IMR-90 (cell line): Measurements from ENCODE around the gene LHX5. TPM values are rescaled to one million over a fixed set of nuclear protein-coding genes. Genes with fewer than 3 reads are reported as not detected.
A peak's percentile ranks its signal among the peaks of the same experiment; 100 is the strongest.

Source experiments
- ATAC-seq: fragments of 200-7000 bp; cut with Tn5 transposase; 2 replicates; pipeline ENCODE4 v1.9.1; 2020; ENCODE audit warnings: low read depth, mild to moderate bottlenecking, moderate library complexity
- BruUV-seq: library from RNA; stranded (reverse); fragments of 400-500 nt; replicated peaks from 2 replicates; lab custom pipeline; 2021; lab: Mats Ljungman, UMichigan
- CTCF ChIA-PET: fragments of 300-600 bp; formaldehyde crosslinking; extraction: SDS; loops from one replicate; lab custom pipeline; 2021; ENCODE audit warnings: antibody characterized with exemption; lab: Yijun Ruan, JAX
- POLR2A ChIA-PET: fragments of 300-600 bp; sonication (Branson Sonifier 250); formaldehyde crosslinking; loops from one replicate; lab custom pipeline; 2022; ENCODE audit warnings: antibody characterized with exemption; ENCODE audit not compliant: unreplicated experiment; lab: Charles Lee
- DNase-seq: peaks from one replicate; pipeline ENCODE4 v3.0.0; 2013
- H2AFZ ChIP-seq: replicated peaks from 2 replicates; pipeline ENCODE3; 2013; ENCODE audit warnings: low read length, mild to moderate bottlenecking; ENCODE audit not compliant: poor library complexity
- H2AK5ac ChIP-seq: 2 replicates; pipeline ENCODE4 v1.6.1; 2013; ENCODE audit warnings: low read depth, low read length, inconsistent platforms
- H2AK9ac ChIP-seq: replicated peaks from 2 replicates; pipeline ENCODE3; 2013; ENCODE audit warnings: mild to moderate bottlenecking, low read depth, low read length, moderate library complexity; ENCODE audit not compliant: poor library complexity
- H2BK120ac ChIP-seq: 2 replicates; pipeline ENCODE4 v1.6.1; 2013; ENCODE audit warnings: low read depth, low read length, inconsistent platforms
- H2BK15ac ChIP-seq: 3 replicates; pipeline ENCODE4 v1.6.1; 2013; ENCODE audit warnings: low read depth, low read length, inconsistent platforms
- H2BK20ac ChIP-seq: 2 replicates; pipeline ENCODE4 v1.6.1; 2013; ENCODE audit warnings: low read depth, mild to moderate bottlenecking, inconsistent platforms, low read length, moderate library complexity
- H2BK5ac ChIP-seq: 2 replicates; pipeline ENCODE4 v1.6.1; 2013; ENCODE audit warnings: mild to moderate bottlenecking, low read depth, low read length, inconsistent platforms; ENCODE audit not compliant: poor library complexity, severe bottlenecking
- H3K14ac ChIP-seq: replicated peaks from 2 replicates; pipeline ENCODE4 v1.6.1; 2013; ENCODE audit warnings: low read depth, low read length, inconsistent platforms
- H3K18ac ChIP-seq: 2 replicates; pipeline ENCODE4 v1.6.1; 2013; ENCODE audit warnings: low read depth, low read length, control low read depth
- H3K23ac ChIP-seq: 2 replicates; pipeline ENCODE4 v1.6.1; 2013; ENCODE audit warnings: low read depth, low read length, inconsistent platforms
- H3K27ac ChIP-seq: 2 replicates; pipeline ENCODE4 v1.5.1; 2013; ENCODE audit warnings: mild to moderate bottlenecking, control low read depth, low read length; ENCODE audit not compliant: insufficient read depth
- H3K27me3 ChIP-seq: 2 replicates; pipeline ENCODE4 v1.6.1; 2013; ENCODE audit warnings: low read length; ENCODE audit not compliant: control insufficient read depth, insufficient read depth
- H3K36me3 ChIP-seq: 2 replicates; pipeline ENCODE4 v1.6.1; 2013; ENCODE audit warnings: low read length, mixed read lengths; ENCODE audit not compliant: control insufficient read depth, insufficient read depth
- H3K4ac ChIP-seq: 2 replicates; pipeline ENCODE4 v1.6.1; 2013; ENCODE audit warnings: low read depth, low read length, inconsistent platforms
- H3K4me1 ChIP-seq: 2 replicates; pipeline ENCODE4 v1.6.1; 2013; ENCODE audit warnings: low read length, mixed read lengths; ENCODE audit not compliant: control insufficient read depth, insufficient read depth
- H3K4me2 ChIP-seq: 2 replicates; pipeline ENCODE4 v1.6.1; 2013; ENCODE audit warnings: low read depth, mild to moderate bottlenecking, control low read depth, low read length, moderate library complexity
- H3K4me3 ChIP-seq: 2 replicates; pipeline ENCODE4 v1.5.1; 2013; ENCODE audit warnings: low read depth, mild to moderate bottlenecking, control low read depth, low read length, moderate library complexity; ENCODE audit not compliant: insufficient read depth
- H3K56ac ChIP-seq: 2 replicates; pipeline ENCODE4 v1.6.1; 2013; ENCODE audit warnings: low read length, inconsistent platforms; ENCODE audit not compliant: insufficient read depth; ENCODE audit errors: extremely low read depth
- H3K79me1 ChIP-seq, 2 experiments: 2 replicates each; pipeline ENCODE4 v1.6.1; 2013; ENCODE audit warnings: low read length in 2 of 2, inconsistent platforms in 1 of 2, low read depth in 1 of 2
- H3K9ac ChIP-seq: 2 replicates; pipeline ENCODE4 v1.6.1; 2013; ENCODE audit warnings: low read depth, low read length, control low read depth
- H3K9me1 ChIP-seq: 2 replicates; pipeline ENCODE4 v1.6.1; 2013; ENCODE audit warnings: low read length, inconsistent platforms; ENCODE audit not compliant: insufficient read depth
- H3K9me3 ChIP-seq: 2 replicates; pipeline ENCODE4 v1.6.1; 2013; ENCODE audit warnings: low read length; ENCODE audit not compliant: control insufficient read depth, insufficient read depth
- H4K20me1 ChIP-seq: 2 replicates; pipeline ENCODE4 v1.6.1; 2013; ENCODE audit warnings: low read length, inconsistent platforms; ENCODE audit not compliant: insufficient read depth
- H4K5ac ChIP-seq: 2 replicates; pipeline ENCODE4 v1.6.1; 2013; ENCODE audit warnings: mild to moderate bottlenecking, low read depth, low read length, control low read depth
- H4K8ac ChIP-seq, 2 experiments: 2 replicates each; pipeline ENCODE4 v1.6.1; 2013; ENCODE audit warnings: low read depth in 2 of 2, low read length in 2 of 2, control low read depth in 1 of 2, inconsistent platforms in 1 of 2
- H4K91ac ChIP-seq: 2 replicates; pipeline ENCODE4 v1.6.1; 2013; ENCODE audit warnings: low read depth, low read length, inconsistent platforms; ENCODE audit not compliant: insufficient read depth
- BHLHE40 ChIP-seq: fragments of 150-350 bp; IDR thresholded peaks from 2 replicates; pipeline ENCODE4 v1.6.1; 2016; ENCODE audit warnings: mild to moderate bottlenecking, low read depth, low read length
- CEBPB ChIP-seq: IDR thresholded peaks from 2 replicates; pipeline ENCODE4 v1.6.1; 2012; ENCODE audit warnings: low read depth, low read length, improper control_type of control experiment
- MAFK ChIP-seq: IDR thresholded peaks from 2 replicates; pipeline ENCODE4 v1.6.1; 2012; ENCODE audit warnings: low read depth, low read length, improper control_type of control experiment
- MAZ ChIP-seq: IDR thresholded peaks from 2 replicates; pipeline ENCODE4 v1.6.1; 2012; ENCODE audit warnings: low read depth, mild to moderate bottlenecking, low read length, improper control_type of control experiment, moderate library complexity, borderline replicate concordance
- MXI1 ChIP-seq: IDR thresholded peaks from 2 replicates; pipeline ENCODE4 v1.6.1; 2012; ENCODE audit warnings: low read depth, mild to moderate bottlenecking, low read length, moderate library complexity, borderline replicate concordance
- NFE2L2 ChIP-seq: fragments of 150-350 bp; IDR thresholded peaks from 2 replicates; pipeline ENCODE4 v1.6.1; 2016; ENCODE audit warnings: low read depth, mild to moderate bottlenecking, low read length
- POLR2A ChIP-seq: IDR thresholded peaks from 2 replicates; pipeline ENCODE4 v1.6.1; 2012; ENCODE audit warnings: mild to moderate bottlenecking, low read depth, low read length
- RAD21 ChIP-seq: IDR thresholded peaks from 2 replicates; pipeline ENCODE4 v1.6.1; 2012; ENCODE audit warnings: low read length, improper control_type of control experiment
- RCOR1 ChIP-seq: IDR thresholded peaks from 2 replicates; pipeline ENCODE4 v1.6.1; 2012; ENCODE audit warnings: mild to moderate bottlenecking, low read length, improper control_type of control experiment; ENCODE audit not compliant: insufficient replicate concordance
- RFX5 ChIP-seq: IDR thresholded peaks from 2 replicates; pipeline ENCODE4 v1.8.0; 2012; ENCODE audit warnings: low read depth, mild to moderate bottlenecking, low read length, moderate library complexity
- SMC3 ChIP-seq: fragments of 150-350 bp; IDR thresholded peaks from 2 replicates; pipeline ENCODE4 v1.6.1; 2016; ENCODE audit warnings: low read depth, mild to moderate bottlenecking, antibody characterized with exemption, low read length, moderate library complexity
- WGBS, 2 experiments: methylation state at CpG; one replicate each; pipeline versions ENCODE4 v1.1.5 to v1.1.7; 2013; ENCODE audit warnings: missing lambda C conversion rate in 2 of 2; ENCODE audit not compliant: insufficient read length in 1 of 2; ENCODE audit errors: extremely low coverage in 2 of 2; 5-methylcytosine and 5-hydroxymethylcytosine counted together
- dilution Hi-C: fragments of 300-500 bp; cut with HindIII; formaldehyde crosslinking; loops from one replicate; pipeline ENCODE4 v1.14.3; 2018; ENCODE audit warnings: low sequenced_read_pairs; ENCODE audit not compliant: unreplicated experiment
- in situ Hi-C: fragments of 300-500 bp; cut with MboI; formaldehyde crosslinking; loops from 3 replicates; pipeline ENCODE4 v1.14.3; 2019; ENCODE audit warnings: low sequenced_read_pairs, inconsistent platforms, mixed read lengths
- intact Hi-C: fragments of 100-400 bp; cut with micrococcal nuclease; formaldehyde crosslinking; loops from 2 replicates; pipeline ENCODE4 v1.10.0; 2022
- polyA plus RNA-seq, 3 experiments: library from polyadenylated mRNA; depleted of rRNA; stranded (reverse); fragments of >200 nt; gene quantifications; 2 replicates each; pipeline ENCODE4 v1.2.3, GENCODE V29; 2012; ENCODE audit warnings: low replicate concordance in 1 of 3
- total RNA-seq: library from RNA; depleted of rRNA; stranded (reverse); fragments of >200 nt; gene quantifications from 2 replicates; pipeline ENCODE4 v1.2.3, GENCODE V29; 2012
- TF ChIP-seq, protein P1 (sequence below): conservative IDR thresholded peaks from 2 replicates; pipeline ENCODE4 v1.5.1; 2012; ENCODE audit warnings: mild to moderate bottlenecking, low read depth, low read length, improper control_type of control experiment
- TF ChIP-seq, protein P2 (sequence below): fragments of 150-350 bp; IDR thresholded peaks from 2 replicates; pipeline ENCODE4 v1.6.1; 2016; ENCODE audit warnings: low read depth, mild to moderate bottlenecking, low read length, moderate library complexity, borderline replicate concordance
- TF ChIP-seq, protein P3 (sequence below): fragments of 150-350 bp; IDR thresholded peaks from 2 replicates; pipeline ENCODE4 v1.6.1; 2017; ENCODE audit warnings: mild to moderate bottlenecking, antibody characterized with exemption, low read length, low read depth

Gene LHX5
- total and polyA plus RNA-seq, 2 of the 4 experiments (the other 2 are of a cell fraction): not detected

DNA sequence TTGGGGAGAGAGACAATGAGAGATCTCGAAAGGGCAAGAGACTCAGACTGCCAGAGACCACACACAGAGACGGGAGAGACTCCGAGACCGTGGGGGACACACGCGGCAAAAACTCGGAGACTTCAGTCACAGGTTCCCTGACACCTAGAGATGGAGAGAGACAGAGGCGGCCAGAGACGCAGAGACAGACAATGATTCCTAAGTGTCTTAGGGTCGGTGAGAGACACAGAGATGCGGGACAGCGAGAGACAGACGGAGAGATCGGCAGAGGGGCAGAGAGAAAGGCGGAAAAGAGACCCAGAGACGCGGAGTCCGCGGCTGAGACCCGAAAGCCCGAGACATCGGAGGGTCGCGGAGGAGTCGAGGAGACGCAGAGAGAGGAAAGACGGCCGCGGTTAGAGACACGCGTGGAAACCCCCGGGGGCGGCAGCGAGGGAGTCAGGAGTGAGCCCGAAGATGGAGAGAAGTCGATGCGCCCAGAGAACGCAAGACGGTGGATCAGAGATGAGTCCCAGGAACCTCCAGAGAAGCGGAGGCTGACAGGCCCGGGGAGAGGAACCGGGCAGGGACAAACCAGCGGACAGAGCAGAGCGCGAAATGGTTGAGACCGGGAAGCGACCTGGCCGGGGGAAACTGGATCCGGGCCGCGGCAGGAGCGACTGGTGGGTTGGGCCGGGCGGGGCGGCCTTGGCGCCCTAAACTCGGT, 7.8 kb downstream of the LHX5 start:
- dilution Hi-C loops (no loop called here), in situ Hi-C loops (loop anchor here (5.0 kb wide), 1 partner anchor 448 kb away; no protein-coding TSS in a partner anchor), intact Hi-C loops (no loop called here)
- Histone ChIP-seq H3K14ac (no peak overlapping the region), H3K4me2 (no peak overlapping the region; the same call in 1 of the 2 replicates), H3K9me1 (no peaks in the 10 kb centered on the region), H3K18ac (no peak overlapping the region), H3K9ac (no peak overlapping the region), H2BK120ac (no peak overlapping the region), H2AK9ac (no peak overlapping the region), H3K9me3 (no peaks in the 10 kb centered on the region), H2BK20ac (no peak overlapping the region), H2AK5ac (no peak overlapping the region), H4K5ac (no peak overlapping the region), H4K91ac (no peak overlapping the region), H3K27me3 (peaks cover 77% of the 10 kb centered on the region), H3K36me3 (no peaks in the 10 kb centered on the region), H4K8ac (no peak overlapping the region), H3K4me1 (no peaks in the 10 kb centered on the region; the same call in 1 of the 2 replicates), H3K23ac (no peak overlapping the region), H2BK15ac (no peak overlapping the region), H4K20me1 (no peaks in the 10 kb centered on the region), H2AFZ (peak overlapping the region; percentile 51), H3K27ac (no peak overlapping the region), H3K56ac (no peak overlapping the region), H2BK5ac (no peak overlapping the region), H3K79me1 (no peaks in the 10 kb centered on the region), H3K4ac (no peak overlapping the region), H3K4me3 (no peak overlapping the region)
- BruUV-seq: no TSS peak
- ATAC-seq (no peak), DNase-seq (no peak)
- POLR2A ChIA-PET: no interaction called here
- no peak for TF ChIP-seq RFX5
- TF ChIP-seq NFE2L2: no peak
- TF ChIP-seq CEBPB: no peak
- no peak for TF ChIP-seq POLR2A
- TF ChIP-seq RAD21: no peak
- no peak for TF ChIP-seq MAZ
- TF ChIP-seq BHLHE40: no peak
- no peak for TF ChIP-seq MXI1
- no peak for TF ChIP-seq RCOR1
- TF ChIP-seq, protein P1, sequence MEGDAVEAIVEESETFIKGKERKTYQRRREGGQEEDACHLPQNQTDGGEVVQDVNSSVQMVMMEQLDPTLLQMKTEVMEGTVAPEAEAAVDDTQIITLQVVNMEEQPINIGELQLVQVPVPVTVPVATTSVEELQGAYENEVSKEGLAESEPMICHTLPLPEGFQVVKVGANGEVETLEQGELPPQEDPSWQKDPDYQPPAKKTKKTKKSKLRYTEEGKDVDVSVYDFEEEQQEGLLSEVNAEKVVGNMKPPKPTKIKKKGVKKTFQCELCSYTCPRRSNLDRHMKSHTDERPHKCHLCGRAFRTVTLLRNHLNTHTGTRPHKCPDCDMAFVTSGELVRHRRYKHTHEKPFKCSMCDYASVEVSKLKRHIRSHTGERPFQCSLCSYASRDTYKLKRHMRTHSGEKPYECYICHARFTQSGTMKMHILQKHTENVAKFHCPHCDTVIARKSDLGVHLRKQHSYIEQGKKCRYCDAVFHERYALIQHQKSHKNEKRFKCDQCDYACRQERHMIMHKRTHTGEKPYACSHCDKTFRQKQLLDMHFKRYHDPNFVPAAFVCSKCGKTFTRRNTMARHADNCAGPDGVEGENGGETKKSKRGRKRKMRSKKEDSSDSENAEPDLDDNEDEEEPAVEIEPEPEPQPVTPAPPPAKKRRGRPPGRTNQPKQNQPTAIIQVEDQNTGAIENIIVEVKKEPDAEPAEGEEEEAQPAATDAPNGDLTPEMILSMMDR: no peak
- TF ChIP-seq, protein P2, sequence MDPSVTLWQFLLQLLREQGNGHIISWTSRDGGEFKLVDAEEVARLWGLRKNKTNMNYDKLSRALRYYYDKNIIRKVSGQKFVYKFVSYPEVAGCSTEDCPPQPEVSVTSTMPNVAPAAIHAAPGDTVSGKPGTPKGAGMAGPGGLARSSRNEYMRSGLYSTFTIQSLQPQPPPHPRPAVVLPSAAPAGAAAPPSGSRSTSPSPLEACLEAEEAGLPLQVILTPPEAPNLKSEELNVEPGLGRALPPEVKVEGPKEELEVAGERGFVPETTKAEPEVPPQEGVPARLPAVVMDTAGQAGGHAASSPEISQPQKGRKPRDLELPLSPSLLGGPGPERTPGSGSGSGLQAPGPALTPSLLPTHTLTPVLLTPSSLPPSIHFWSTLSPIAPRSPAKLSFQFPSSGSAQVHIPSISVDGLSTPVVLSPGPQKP: no peak
- TF ChIP-seq, protein P3, sequence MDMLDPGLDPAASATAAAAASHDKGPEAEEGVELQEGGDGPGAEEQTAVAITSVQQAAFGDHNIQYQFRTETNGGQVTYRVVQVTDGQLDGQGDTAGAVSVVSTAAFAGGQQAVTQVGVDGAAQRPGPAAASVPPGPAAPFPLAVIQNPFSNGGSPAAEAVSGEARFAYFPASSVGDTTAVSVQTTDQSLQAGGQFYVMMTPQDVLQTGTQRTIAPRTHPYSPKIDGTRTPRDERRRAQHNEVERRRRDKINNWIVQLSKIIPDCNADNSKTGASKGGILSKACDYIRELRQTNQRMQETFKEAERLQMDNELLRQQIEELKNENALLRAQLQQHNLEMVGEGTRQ: no peak
- TF ChIP-seq MAFK: no peak
- no peak for TF ChIP-seq SMC3
- CTCF ChIA-PET: no interaction called here
- 2% methylated on average over 46 of the region's 57 CpGs; no CpG with 5 or more reads in 1 of the 2 experiments for WGBS, 2 experiments
